ENCODE measurements around the gene LRCH1. TPM values are rescaled to one million over a fixed set of nuclear protein-coding genes. Genes with fewer than 3 reads are reported as not detected.

Gene LRCH1
- total RNA-seq, 4 donors from 2014 or later: 5.2 to 30.7 (median 17.1) TPM

- Histone ChIP-seq H3K27me3 (no peaks in the 10 kb centered on the region), H3K9me3 (no peaks in the 10 kb centered on the region), H3K4me1 (peaks cover 7 to 28% (median 11%) of the 10 kb centered on the region in 4 donors), H3K27ac (no peak overlapping the region), H3K4me3 (no peak overlapping the region), H3K36me3 (no peaks in the 10 kb centered on the region)
- 80 to 83% methylated on average over 1 to 4 of the region's 4 CpGs for WGBS, 2 donors (ENCODE audit: low coverage in 1 of 2)
- intact Hi-C loops (cut with DNase I; ENCODE audit: low total_unique reads) (no loop called here), in situ Hi-C loops (cut with MboI; ENCODE audit: low pct_ligation_motif_present in 1 of 4, low pct_unique_long_range_greater_than_20kb in 1 of 4, low sequenced_read_pairs in 3 of 4) (no loop called here)
- TF ChIP-seq EP300 (IDR thresholded peaks at IDR 0.05; ENCODE audit: low read depth) (no peak), POLR2AphosphoS5 (IDR thresholded peaks at IDR 0.05) (no peak), POLR2A (IDR thresholded peaks at IDR 0.05) (no peak), CTCF (IDR thresholded peaks at IDR 0.05) (no peak)
- no peak for DNase-seq
Observed at GRCh38 chr13:46686171-46686570, 133.2 kb downstream of the LRCH1 start.

- no peak overlapping the region for H3K27ac ChIP-seq
- no peaks in the 10 kb centered on the region for H3K27me3 ChIP-seq
- no peaks in the 10 kb centered on the region for H3K9me3 ChIP-seq
- H3K4me1 ChIP-seq: peaks cover 7 to 31% (median 13%) of the 10 kb centered on the region in 4 donors
- TF ChIP-seq EP300 (IDR thresholded peaks at IDR 0.05; ENCODE audit: low read depth) (no peak), POLR2AphosphoS5 (IDR thresholded peaks at IDR 0.05) (no peak), POLR2A (IDR thresholded peaks at IDR 0.05) (no peak), CTCF (IDR thresholded peaks at IDR 0.05) (no peak)
- intact Hi-C loops (cut with DNase I; ENCODE audit: low total_unique reads): no loop called here
- in situ Hi-C loops (cut with MboI; ENCODE audit: low pct_ligation_motif_present in 1 of 4, low pct_unique_long_range_greater_than_20kb in 1 of 4, low sequenced_read_pairs in 3 of 4): no loop called here
- no peak for DNase-seq
- no peaks in the 10 kb centered on the region for H3K36me3 ChIP-seq
- 12% methylated on average over 1 of the region's 1 CpG; no CpG with 5 or more reads in 1 of the 2 donors for WGBS, 2 donors (ENCODE audit: low coverage in 1 of 2)
- no peak overlapping the region for H3K4me3 ChIP-seq
Observed at GRCh38 chr13:46687810-46688209, 134.8 kb downstream of the LRCH1 start.

- intact Hi-C loops (cut with DNase I; ENCODE audit: low total_unique reads) (no loop called here), in situ Hi-C loops (cut with MboI; ENCODE audit: low pct_ligation_motif_present in 1 of 4, low pct_unique_long_range_greater_than_20kb in 1 of 4, low sequenced_read_pairs in 3 of 4) (no loop called here)
- no peaks in the 10 kb centered on the region for H3K36me3 ChIP-seq
- H3K4me1 ChIP-seq: peaks cover 7 to 28% (median 13%) of the 10 kb centered on the region in 4 donors
- H3K27ac ChIP-seq: no peak overlapping the region
- TF ChIP-seq CTCF (IDR thresholded peaks at IDR 0.05) (no peak), EP300 (IDR thresholded peaks at IDR 0.05; ENCODE audit: low read depth) (no peak), POLR2AphosphoS5 (IDR thresholded peaks at IDR 0.05) (no peak), POLR2A (IDR thresholded peaks at IDR 0.05) (no peak)
- no peak overlapping the region for H3K4me3 ChIP-seq
- H3K9me3 ChIP-seq: no peaks in the 10 kb centered on the region
- no peaks in the 10 kb centered on the region for H3K27me3 ChIP-seq
- 86 to 92% methylated on average over 1 of the region's 1 CpG for WGBS, 2 donors (ENCODE audit: low coverage in 1 of 2)
- DNase-seq: no peak
Observed at GRCh38 chr13:46688306-46688705, 135.3 kb downstream of the LRCH1 start.

- DNase-seq: peak; percentile 20
- intact Hi-C loops (cut with DNase I; ENCODE audit: low total_unique reads): no loop called here
Observed at GRCh38 chr13:46698014-46698413, 145.0 kb downstream of the LRCH1 start.

More at GRCh38 chr13:46698014-46698413, 145.0 kb downstream of the LRCH1 start:
- Histone ChIP-seq H3K27ac (peak overlapping the region in 3 of 4 donors; percentile 7 to 45 (median 9)), H3K4me1 (peaks cover 0 to 15% (median 7%) of the 10 kb centered on the region in 4 donors), H3K9me3 (no peaks in the 10 kb centered on the region), H3K36me3 (peaks cover 0 to 25% (median 9%) of the 10 kb centered on the region in 4 donors), H3K27me3 (no peaks in the 10 kb centered on the region), H3K4me3 (no peak overlapping the region)
- WGBS, 2 donors (ENCODE audit: low coverage in 1 of 2): 76 to 88% methylated on average over 1 to 3 of the region's 3 CpGs
- in situ Hi-C loops (cut with MboI; ENCODE audit: low pct_ligation_motif_present in 1 of 4, low pct_unique_long_range_greater_than_20kb in 1 of 4, low sequenced_read_pairs in 3 of 4): no loop called here
- TF ChIP-seq CTCF (IDR thresholded peaks at IDR 0.05): no peak
- no peak for TF ChIP-seq POLR2AphosphoS5 (IDR thresholded peaks at IDR 0.05)
- TF ChIP-seq POLR2A (IDR thresholded peaks at IDR 0.05): no peak
- no peak for TF ChIP-seq EP300 (IDR thresholded peaks at IDR 0.05; ENCODE audit: low read depth)

All from transverse colon (tissue), 4 donors.